LNCaP clone FGC (cell line): Measurements from ENCODE around the gene PPP1CB.

Experiments used
- DNase-seq: peaks from one replicate; pipeline ENCODE4 v3.0.0-alpha.2; 2011; ENCODE audit warnings: low read depth
- H3K4me3 ChIP-seq: 2 replicates; pipeline ENCODE4 v1.5.1; 2011; ENCODE audit warnings: mild to moderate bottlenecking, low read depth, low read length, control low read depth
- TF ChIP-seq, protein P1 (sequence below): IDR thresholded peaks from 2 replicates; pipeline ENCODE4 v1.5.1; 2012; ENCODE audit warnings: mild to moderate bottlenecking; ENCODE audit not compliant: control insufficient read depth, insufficient read depth; ENCODE audit errors: extremely low read depth

The PPP1CB gene

DNA sequence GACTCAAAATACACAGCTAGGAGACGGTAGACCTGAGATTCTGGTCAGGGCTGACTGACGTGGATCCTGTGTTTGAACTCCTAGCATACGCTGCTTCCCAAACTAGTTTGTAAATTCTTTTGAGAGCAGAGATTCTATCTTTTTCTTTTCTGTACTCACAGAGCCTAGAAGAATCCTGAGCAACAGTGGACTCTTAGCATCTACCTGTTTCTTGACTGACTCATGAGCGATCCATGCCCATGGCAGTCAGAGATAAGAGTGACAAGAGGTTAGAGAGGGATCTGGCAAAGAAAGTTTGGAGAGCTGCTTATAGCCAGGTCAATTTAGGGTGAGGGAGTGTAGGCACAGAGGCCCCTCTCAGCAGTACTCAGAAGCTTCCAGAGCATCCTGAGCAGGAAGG is 41.1 kb upstream of the PPP1CB start:
- TF ChIP-seq, protein P1, sequence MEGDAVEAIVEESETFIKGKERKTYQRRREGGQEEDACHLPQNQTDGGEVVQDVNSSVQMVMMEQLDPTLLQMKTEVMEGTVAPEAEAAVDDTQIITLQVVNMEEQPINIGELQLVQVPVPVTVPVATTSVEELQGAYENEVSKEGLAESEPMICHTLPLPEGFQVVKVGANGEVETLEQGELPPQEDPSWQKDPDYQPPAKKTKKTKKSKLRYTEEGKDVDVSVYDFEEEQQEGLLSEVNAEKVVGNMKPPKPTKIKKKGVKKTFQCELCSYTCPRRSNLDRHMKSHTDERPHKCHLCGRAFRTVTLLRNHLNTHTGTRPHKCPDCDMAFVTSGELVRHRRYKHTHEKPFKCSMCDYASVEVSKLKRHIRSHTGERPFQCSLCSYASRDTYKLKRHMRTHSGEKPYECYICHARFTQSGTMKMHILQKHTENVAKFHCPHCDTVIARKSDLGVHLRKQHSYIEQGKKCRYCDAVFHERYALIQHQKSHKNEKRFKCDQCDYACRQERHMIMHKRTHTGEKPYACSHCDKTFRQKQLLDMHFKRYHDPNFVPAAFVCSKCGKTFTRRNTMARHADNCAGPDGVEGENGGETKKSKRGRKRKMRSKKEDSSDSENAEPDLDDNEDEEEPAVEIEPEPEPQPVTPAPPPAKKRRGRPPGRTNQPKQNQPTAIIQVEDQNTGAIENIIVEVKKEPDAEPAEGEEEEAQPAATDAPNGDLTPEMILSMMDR: no peak
- H3K4me3 ChIP-seq: no peak overlapping the region
- no peak for DNase-seq

DNA sequence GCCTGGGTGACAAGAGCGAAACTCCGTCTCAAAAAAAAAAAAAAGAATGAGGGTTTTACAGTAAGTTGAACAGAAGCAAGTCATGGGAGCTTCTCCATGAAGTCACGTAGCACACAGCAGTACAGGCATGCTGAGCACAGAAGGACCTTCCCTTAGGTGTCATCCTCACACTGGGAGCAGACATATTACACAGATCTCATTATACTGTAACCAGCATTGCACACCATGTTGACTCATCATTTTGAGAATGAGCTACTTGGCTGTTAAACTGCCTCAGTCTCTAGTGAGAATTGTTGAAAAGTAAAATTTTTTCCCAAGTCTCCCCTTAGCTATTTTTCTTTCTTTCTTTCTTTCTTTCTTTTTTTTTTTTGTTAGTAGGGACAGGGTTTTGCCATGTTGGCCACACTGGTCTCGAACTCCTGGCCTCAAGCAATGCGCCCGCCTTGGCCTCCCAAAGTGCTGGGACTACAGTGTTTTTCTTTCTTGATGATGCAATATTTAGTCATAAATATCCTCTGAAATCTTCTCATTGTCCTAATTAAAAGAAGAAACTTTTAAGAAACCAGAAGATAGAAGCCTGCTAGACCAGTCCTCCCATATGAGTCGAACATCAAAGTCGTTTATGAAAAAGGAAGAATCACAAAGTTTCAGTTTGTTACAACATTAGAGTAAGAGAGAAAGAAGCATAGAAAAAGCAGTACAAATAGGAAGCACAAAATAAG is 37.9 kb upstream of the PPP1CB start:
- no peak overlapping the region for H3K4me3 ChIP-seq
- TF ChIP-seq, protein P1: no peak
- DNase-seq: no peak

DNA sequence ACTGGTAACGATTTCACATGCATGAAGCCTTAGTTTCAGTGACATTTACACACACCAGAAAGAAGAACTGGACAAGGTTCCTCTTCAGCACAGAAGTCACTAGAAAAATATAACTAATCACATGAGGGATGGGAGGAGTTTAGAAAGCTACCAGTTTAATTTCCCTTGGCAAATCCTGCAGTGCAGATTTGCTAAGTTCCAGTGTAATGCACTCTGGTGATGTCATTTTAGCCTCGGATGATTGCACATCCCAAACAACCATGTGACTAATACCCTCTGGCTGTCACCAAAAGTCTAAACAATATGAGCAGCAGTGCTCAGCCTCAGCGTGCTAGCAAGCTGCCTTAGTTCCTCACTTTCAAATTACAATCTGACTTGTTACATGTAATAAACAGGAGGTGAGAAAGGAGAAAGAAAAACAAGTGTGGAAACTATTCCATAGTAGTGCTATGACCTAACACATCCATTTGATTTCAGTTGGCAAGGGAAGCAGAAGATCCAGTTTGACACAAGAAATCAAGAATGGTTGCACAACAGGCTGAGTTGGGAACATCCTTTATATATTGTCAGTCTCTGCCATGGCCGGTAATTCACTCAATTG is 35.3 kb upstream of the PPP1CB start:
- H3K4me3 ChIP-seq: 0 out of 2 replicates have a peak overlapping the region, but pooled peaks have one; percentile 2
- DNase-seq: peak; percentile 96
- TF ChIP-seq, protein P1: no peak

DNA sequence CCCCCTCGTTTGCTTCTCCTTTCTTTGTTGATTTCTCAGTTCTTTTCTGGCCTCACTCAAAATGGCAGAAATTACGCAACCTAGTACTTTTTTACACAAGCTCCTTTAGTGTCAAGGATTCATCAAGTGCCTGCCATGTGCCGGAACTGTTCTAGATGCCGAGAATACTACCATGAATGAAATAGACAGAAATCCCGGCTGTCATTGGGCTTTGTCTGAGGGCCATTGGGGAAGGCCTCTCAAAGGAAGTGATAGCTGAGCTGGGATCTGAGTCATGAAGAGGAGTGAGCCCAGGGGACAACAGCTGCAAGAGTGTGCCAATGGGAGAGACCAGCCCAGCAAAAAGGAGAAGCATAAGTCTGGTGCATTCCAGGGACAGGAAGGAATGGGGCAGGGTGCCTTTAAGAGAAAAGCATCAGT is 34.3 kb upstream of the PPP1CB start:
- no peak overlapping the region for H3K4me3 ChIP-seq
- TF ChIP-seq, protein P1: no peak
- no peak for DNase-seq

DNA sequence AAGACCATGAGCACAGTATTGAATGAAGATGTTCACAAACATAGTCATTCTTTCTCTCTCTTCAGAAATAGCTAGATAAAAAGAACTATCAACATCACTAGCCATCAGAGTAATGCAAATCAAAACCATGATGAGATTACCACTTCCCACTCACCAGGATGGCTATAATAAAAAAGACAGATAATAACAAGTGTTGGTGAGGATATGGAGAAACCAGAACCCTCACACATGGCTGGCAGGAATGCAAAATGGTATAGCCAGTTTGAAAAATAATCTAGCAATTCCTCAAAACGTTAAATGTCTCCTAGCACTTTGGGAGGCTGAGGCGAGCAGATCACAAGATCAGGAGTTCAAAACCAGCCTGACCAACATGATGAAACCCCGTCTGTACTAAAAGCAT is 31.3 kb upstream of the PPP1CB start:
- DNase-seq: no peak
- TF ChIP-seq, protein P1: no peak
- H3K4me3 ChIP-seq: no peak overlapping the region

DNA sequence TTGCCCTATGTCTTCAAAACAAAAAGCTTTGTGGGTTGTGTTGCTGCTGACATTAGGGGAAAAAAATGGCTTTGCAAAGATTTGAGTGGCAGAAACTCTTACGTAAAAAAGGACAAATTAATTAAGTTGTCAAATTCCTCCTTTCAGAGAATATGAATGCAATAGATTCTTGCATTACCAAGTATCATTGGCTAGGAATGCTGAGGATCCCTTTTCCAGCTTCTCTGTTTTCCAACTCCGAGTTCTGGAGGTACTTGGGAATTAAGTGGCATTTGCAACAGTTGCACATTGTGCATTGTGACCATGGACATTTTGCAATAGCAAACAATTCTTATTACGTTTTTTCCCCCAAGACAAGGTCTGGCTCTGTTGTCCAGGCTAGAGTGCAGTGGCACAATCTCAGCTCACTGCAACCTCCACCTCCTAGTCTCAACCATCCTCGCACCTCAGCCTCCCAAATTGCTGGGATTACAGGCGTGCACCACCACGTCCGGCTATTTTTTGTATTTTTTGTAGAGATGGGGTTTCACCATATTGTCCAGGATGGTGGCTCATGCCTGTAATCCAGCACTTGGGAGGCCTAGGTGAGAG is 29.9 kb upstream of the PPP1CB start:
- TF ChIP-seq, protein P1: no peak
- DNase-seq: no peak
- no peak overlapping the region for H3K4me3 ChIP-seq
